Neural crest cell (in vitro differentiated cells): ENCODE results near the gene PEAR1. TPM values are rescaled to one million over a fixed set of nuclear protein-coding genes. Genes with fewer than 3 reads are reported as not detected.

Experiments
- DNase-seq: peaks from one replicate; pipeline ENCODE4 v3.0.0; 2021; ENCODE audit warnings: low read depth, mixed read lengths, low spot score
- H3K27ac Mint-ChIP-seq: one replicate; pipeline ENCODE4 v1.8.0; 2021; ENCODE audit warnings: mild to moderate bottlenecking, mixed read lengths; ENCODE audit not compliant: unreplicated experiment
- H3K27me3 Mint-ChIP-seq: 2 replicates; pipeline ENCODE4 v1.8.0; 2021; ENCODE audit warnings: low read depth, mild to moderate bottlenecking, mixed read lengths
- H3K36me3 Mint-ChIP-seq: 2 replicates; pipeline ENCODE4 v1.8.0; 2021; ENCODE audit warnings: low read depth, mild to moderate bottlenecking, mixed read lengths
- H3K4me1 Mint-ChIP-seq: 2 replicates; pipeline ENCODE4 v1.8.0; 2021; ENCODE audit warnings: mixed read lengths
- H3K4me3 Mint-ChIP-seq: one replicate; pipeline ENCODE4 v1.8.0; 2021; ENCODE audit warnings: mild to moderate bottlenecking, mixed read lengths
- H3K9me3 Mint-ChIP-seq: 2 replicates; pipeline ENCODE4 v1.8.0; 2021; ENCODE audit warnings: mixed read lengths
- CTCF ChIP-seq: fragments of 200-600 bp; sonication (generic); conservative IDR thresholded peaks from 2 replicates; pipeline ENCODE4 v1.5.0; 2021; ENCODE audit warnings: antibody characterized with exemption, mild to moderate bottlenecking
- total RNA-seq: library from RNA; stranded (reverse); gene quantifications from 2 replicates; pipeline ENCODE4 v1.2.1, GENCODE V29; 2021

The PEAR1 gene
- total RNA-seq, 1 donor from 2014 or later: 6.8 TPM

GRCh38 chr1:156947818-156948525 is 54.5 kb downstream of the PEAR1 start:
- Mint-ChIP-seq H3K4me3 (no peak overlapping the region), H3K27ac (no peak overlapping the region), H3K27me3 (no peaks in the 10 kb centered on the region), H3K36me3 (peaks cover 37% of the 10 kb centered on the region), H3K4me1 (no peaks in the 10 kb centered on the region), H3K9me3 (no peaks in the 10 kb centered on the region)
- no peak for TF ChIP-seq CTCF
- no peak for DNase-seq

GRCh38 chr1:156948708-156949107 is 55.2 kb downstream of the PEAR1 start:
- Mint-ChIP-seq H3K27ac (no peak overlapping the region), H3K36me3 (peaks cover 32% of the 10 kb centered on the region), H3K9me3 (no peaks in the 10 kb centered on the region), H3K27me3 (no peaks in the 10 kb centered on the region), H3K4me1 (no peaks in the 10 kb centered on the region), H3K4me3 (no peak overlapping the region)
- TF ChIP-seq CTCF: peak; percentile 40
- no peak for DNase-seq

- Mint-ChIP-seq H3K4me1 (no peaks in the 10 kb centered on the region), H3K27me3 (no peaks in the 10 kb centered on the region), H3K4me3 (no peak overlapping the region), H3K27ac (no peak overlapping the region), H3K9me3 (no peaks in the 10 kb centered on the region), H3K36me3 (peaks cover 32% of the 10 kb centered on the region)
- TF ChIP-seq CTCF: no peak
- no peak for DNase-seq
These were observed 55.6 kb downstream of the PEAR1 start for GRCh38 chr1:156949127-156949526.

GRCh38 chr1:156951371-156951770 is 57.9 kb downstream of the PEAR1 start:
- no peaks in the 10 kb centered on the region for H3K27me3 Mint-ChIP-seq
- H3K4me1 Mint-ChIP-seq: no peaks in the 10 kb centered on the region
- no peak overlapping the region for H3K4me3 Mint-ChIP-seq
- no peak overlapping the region for H3K27ac Mint-ChIP-seq
- TF ChIP-seq CTCF: no peak
- H3K9me3 Mint-ChIP-seq: no peaks in the 10 kb centered on the region
- DNase-seq: no peak
- peaks cover 24% of the 10 kb centered on the region for H3K36me3 Mint-ChIP-seq

GRCh38 chr1:156953571-156953970 is 60.1 kb downstream of the PEAR1 start:
- TF ChIP-seq CTCF: no peak
- no peaks in the 10 kb centered on the region for H3K9me3 Mint-ChIP-seq
- H3K27me3 Mint-ChIP-seq: no peaks in the 10 kb centered on the region
- no peak overlapping the region for H3K27ac Mint-ChIP-seq
- no peaks in the 10 kb centered on the region for H3K4me1 Mint-ChIP-seq
- no peak overlapping the region for H3K4me3 Mint-ChIP-seq
- no peak for DNase-seq
- peaks cover 28% of the 10 kb centered on the region for H3K36me3 Mint-ChIP-seq
